Skin of body (tissue), 2 donors: ENCODE data around the gene KCNMA1. TPM values are rescaled to one million over a fixed set of nuclear protein-coding genes. Genes with fewer than 3 reads are reported as not detected.
A peak's percentile ranks its signal among the peaks of the same experiment; 100 is the strongest.

ENCODE experiments used
- DNase-seq: peaks from one replicate; lab custom pipeline; 2025; lab: John Stamatoyannopoulos, UW
- total RNA-seq: library from RNA; depleted of rRNA; stranded (reverse); fragments of >200 nt; gene quantifications from one replicate; pipeline ENCODE4 v1.2.3, GENCODE V29; 2014

KCNMA1 gene
- total RNA-seq, 1 donor from 2014 or later: 11.7 TPM

DNA sequence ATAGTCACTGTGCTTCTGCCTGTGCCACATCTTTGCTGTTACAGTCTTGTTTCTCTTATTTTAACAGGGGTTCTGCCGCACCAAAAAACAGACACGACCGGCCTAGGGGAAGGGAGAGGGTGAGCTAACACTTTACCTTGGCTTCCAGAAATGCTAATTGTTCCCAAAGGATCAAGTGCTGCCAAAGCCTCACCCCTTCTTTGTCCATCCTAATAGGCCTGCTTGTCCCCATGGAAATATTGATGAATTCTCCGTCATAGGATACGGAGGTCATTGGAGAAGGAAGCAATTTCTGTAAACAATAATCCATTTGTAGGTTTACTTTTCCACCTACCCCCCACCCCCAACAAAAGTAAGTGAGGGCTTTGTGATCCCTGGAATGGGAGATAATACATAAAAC is 567.3 kb downstream of the KCNMA1 start:
- no peak for DNase-seq

DNA sequence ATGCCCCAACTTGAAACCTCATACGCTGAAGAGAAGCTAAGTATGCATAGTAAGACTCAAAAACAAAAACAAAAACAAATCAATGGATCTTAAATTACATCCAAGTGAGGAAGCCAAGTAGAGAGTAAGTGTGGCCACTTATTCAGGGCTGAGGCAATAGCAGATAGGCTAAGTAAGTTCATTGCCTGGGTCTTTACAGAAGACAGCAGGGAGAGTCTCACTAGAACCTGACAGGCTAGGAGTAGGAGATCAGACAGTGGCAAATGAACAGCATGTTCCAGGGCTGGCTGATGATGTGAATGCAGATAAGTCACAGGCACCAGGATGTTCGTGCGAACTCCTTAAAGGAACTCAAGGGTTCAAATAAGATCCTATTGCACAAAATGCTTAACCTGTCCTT is 568.6 kb downstream of the KCNMA1 start:
- DNase-seq: no peak

GRCh38 chr10:77068272-77068671 is 569.3 kb downstream of the KCNMA1 start:
- no peak for DNase-seq

GRCh38 chr10:77062381-77062780 is 575.2 kb downstream of the KCNMA1 start:
- no peak for DNase-seq

- no peak for DNase-seq
Observed at GRCh38 chr10:77060913-77061312, 576.7 kb downstream of the KCNMA1 start.

- no peak for DNase-seq
Observed at GRCh38 chr10:77056650-77057049, 581.0 kb downstream of the KCNMA1 start.

DNA sequence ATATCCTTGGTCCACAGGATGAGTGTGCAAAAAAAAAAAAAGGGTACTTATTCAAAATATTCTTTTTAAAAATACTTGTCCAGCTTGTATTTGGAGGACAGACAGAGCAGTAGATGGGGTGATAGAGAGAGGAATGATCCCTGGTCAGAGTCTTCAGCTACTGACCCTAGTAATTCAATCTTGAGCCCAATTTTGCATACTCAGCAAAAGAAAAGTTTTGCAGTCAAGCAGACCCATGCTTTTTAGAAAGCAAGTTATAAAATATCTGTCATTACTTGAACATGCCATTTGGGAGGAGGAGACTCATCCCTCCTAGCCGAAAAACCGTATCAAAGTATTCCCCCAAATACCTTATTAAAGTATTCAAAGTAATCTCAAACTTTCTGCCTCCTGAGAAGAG is 585.0 kb downstream of the KCNMA1 start:
- no peak for DNase-seq

DNA sequence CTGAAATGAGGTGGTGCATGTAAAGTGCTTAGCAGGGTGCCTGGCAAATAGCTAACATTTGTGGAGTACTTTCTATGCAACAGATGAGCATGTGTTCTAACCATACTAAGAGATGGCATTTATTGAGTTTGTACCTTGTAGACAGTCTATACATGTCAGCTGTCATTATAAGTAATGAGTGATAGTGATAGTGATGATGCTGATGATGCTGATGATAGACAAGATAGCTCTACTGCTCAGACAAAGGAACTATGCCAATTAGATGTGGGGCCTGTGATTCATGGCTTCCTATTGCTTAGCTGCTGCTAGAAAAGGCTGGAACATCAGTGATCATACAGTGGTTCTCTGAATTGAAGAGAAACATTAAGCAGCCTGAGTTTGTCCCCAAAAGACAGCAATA is 585.8 kb downstream of the KCNMA1 start:
- DNase-seq: no peak

- no peak for DNase-seq
Observed at GRCh38 chr10:77049896-77050295, 587.7 kb downstream of the KCNMA1 start.

GRCh38 chr10:77049146-77049545 is 588.5 kb downstream of the KCNMA1 start:
- no peak for DNase-seq

- DNase-seq: peak; percentile 87
Observed at GRCh38 chr10:77045085-77045484, 592.5 kb downstream of the KCNMA1 start.

DNA sequence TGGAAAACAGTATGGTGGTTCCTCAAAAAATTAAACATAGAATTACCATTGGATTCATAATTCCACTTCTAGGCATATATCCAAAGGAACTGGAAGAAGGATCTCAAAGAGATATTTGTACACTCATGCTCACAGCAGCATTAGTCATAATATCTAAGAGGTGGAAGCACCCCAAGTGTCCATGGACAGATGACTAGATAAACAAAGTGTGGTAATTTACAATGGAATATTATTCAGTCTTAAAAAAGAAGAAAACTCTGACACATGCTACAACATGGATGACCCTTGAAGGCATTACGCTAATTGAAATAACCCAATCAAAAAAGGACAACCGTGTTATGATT is 594.2 kb downstream of the KCNMA1 start:
- no peak for DNase-seq

DNA sequence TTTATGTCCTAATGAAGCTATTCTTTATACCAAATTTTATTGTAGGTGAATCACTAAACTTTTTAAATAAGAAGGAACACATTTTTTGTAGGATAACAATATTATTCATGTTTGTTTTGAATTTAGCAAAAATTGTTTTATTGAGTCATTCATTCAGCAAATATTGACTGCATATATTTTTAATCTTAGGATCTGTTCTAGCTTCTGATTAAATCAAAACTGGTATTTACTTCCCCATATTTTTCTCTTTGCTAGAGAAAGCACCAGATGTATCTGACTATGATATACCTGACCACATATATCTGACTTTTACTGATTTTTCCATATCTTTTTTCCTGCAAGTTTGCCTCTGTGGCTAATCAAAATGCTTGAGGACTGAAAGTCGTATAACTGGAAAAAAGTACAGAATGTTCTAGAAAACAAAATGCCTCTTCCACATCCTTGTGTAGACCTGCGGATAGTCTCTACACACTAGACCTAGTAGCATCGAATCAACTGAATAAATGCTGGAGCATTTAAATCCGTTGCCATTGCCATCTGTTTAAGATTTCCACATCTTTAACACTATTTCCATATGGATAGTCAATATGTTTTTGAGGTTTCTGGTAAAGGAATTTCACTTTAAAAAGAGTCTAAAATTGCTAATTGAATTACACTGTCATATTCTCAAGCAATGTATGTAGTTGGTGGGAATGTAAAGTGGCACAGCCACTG is 594.7 kb downstream of the KCNMA1 start:
- DNase-seq: peak; percentile 46

DNA sequence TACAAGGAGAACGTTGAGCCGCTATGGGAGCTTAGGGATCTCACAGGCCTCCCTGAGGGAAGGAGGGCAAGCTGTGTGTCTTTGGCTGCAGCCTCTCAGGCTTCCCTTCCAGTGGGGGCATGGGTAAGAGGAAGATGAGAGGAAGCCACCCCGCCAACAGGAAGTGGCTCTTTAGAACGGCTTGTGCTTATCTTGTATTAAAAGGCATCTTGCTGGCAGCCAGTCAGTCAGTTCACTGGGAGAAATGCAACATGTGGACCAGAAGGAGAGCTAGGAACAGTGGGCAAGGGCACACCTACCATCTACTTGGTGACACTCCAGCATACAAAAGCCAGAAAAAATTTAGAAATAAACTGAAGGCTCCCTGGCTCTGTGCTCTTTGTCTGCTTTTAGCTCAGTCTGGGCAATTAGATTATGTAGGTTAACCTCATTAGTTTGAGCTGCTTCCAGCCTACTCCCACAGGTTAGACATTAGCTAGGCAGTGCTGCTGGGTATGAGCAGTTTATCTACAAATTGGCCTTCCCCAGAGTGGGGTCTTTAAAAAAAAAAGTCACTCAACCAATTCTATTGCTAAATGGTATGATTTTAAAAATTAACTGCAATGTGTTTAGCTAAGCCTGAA is 595.9 kb downstream of the KCNMA1 start:
- DNase-seq: no peak

- no peak for DNase-seq
Observed at GRCh38 chr10:77038407-77038806, 599.2 kb downstream of the KCNMA1 start.

DNA sequence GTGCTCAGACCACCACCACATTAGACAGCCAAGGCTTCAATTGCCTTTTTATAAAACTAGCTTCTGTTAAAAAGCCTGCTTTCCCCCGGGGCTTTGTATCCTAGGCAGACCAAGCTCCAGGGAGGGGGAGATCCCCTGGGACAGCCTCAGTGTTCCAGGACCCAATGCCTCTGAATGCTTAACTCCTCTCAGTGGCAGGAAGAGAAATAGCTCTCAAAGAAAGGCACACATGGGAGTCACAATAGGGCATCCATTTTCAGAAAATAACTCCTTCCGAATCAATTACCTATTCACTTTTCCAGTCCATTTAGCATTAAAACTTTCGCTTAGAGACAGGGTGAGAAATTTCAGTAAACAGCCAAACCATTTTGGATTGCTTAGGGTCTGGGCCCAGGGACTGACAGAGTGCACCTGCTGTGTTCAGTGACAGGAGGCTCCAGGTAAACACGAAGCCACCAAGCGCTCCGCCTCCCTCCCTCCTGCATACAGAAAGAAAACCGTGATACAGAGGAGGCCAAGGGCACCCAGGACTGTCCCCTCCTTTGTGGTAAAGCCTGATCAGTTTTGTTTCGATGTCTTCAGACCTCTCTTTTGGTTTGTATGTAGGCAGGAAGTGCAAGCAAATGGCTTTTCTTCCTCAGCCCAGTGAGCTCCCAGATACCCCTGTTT is 599.7 kb downstream of the KCNMA1 start:
- DNase-seq: no peak

GRCh38 chr10:77036993-77037734 is 600.4 kb downstream of the KCNMA1 start:
- no peak for DNase-seq

DNA sequence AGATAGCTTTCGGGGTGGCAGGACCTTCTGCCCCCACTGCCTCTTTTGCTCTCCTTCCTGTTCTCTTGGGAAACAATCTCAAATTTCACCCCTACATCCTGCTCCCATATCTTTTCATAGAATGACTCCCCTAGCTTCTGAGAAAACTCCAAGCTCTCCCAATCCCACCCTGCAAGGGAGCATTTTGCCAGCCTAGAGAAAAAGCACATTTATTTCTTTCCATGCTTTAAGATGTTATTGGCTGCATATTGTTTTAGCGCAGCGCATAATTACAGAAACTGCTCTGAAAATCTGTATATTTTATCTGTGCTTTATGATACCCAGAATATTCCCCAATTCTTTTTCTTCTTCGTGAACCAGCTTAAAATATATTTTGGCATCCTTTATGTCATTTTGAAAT is 601.3 kb downstream of the KCNMA1 start:
- no peak for DNase-seq

DNA sequence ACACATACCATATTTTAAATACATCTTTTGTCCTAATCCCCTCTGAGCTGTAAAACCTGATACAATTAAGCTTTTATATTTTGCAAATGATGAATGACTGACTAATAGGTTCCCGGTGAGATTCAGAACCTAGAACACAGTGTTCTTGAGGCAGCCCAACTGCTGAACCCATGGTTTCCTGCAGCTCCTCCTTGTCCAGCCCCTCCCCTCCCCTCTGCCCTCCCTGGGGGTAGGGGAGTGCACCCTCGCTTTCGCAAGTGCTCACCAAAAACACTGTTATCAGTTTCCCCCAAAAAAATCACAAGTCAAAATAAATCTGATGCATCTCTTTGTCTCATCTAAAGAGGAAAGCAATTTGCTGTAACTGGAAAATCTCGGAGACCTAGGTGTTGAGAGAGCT is 602.8 kb downstream of the KCNMA1 start:
- DNase-seq: no peak

- DNase-seq: no peak
Observed at GRCh38 chr10:77034240-77034639, 603.4 kb downstream of the KCNMA1 start.

- DNase-seq: no peak
Observed at GRCh38 chr10:77032188-77032570, 605.4 kb downstream of the KCNMA1 start.

GRCh38 chr10:77031531-77032187 is 605.9 kb downstream of the KCNMA1 start:
- no peak for DNase-seq
